ENCODE measurements around the gene SMARCAL1.
A peak's percentile ranks its signal among the peaks of the same experiment; 100 is the strongest.

The SMARCAL1 gene

DNA sequence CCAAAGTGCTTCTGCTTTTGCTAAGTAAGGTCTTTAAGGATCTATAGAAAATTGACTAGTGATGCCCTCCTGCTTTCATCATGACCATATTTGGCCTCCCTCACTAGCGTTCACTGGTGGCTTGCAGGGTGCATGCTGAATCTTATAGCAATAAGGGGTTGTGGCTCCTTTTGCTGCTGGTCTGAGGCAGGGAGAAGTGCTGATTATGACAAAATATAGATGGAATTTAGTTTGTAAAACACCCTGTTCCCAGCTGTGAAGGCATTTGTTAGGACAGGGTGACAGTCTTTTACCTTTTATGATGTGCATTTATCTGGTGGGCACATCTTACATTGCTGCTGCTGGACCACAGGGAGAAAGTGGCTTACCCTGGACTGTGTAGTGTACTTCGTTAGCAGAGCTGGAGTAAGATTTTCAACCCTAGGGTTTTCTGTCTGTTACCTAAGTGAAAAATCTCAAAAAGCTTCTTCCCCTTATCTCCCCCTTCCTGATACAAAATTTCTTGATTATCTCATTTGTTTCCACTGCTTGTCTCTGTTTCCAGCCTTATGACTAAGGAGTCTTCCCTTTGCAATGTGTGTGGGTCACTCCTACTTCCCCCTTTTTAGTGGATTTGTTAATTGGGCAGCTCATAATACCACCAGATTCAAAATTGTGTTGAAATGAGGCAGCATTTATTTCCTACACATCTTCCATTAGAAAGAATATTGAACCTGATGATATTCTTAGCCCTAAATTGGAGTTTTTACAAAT is 65.2 kb downstream of the SMARCAL1 start:
- no peak for DNase-seq

DNA sequence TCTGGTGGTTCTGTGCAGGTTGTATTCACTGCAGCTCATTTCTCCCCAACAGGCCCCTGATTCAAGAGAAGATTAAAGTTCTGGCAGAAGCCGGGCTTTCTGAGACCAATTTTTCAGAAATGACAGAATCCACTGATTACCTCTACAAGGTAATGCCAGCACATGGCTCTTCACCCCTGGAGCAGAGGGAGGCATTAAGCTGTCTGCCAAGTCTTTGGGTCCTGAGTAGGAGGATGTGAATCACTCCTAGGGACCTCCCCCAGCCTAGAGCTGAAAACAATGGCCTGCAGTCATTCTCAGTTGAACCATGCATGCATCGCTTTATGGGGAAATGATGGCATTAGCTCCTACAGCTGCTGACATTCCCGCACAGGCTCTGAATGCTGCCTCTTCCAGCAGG is 65.9 kb downstream of the SMARCAL1 start:
- peak; percentile 30 for DNase-seq

DNA sequence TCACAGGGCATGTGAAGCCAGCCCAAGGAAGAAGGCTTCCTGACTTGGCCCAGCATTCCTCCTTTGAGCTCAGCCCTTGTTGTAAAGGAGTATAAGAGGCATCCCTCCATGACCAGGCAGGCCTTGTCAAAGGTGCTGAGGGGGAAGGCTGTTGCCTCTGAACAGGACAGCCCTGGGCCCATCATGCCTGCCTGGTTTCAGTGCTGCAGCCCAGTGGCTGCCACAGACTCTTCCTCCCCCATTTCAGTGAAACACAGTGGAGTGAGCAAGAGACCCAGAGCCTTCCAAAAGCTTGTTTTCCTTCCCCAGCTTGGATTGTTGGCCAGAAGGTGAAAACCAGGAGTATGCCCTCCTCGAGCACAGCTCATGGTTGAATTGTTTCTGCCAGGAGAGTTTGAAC is 66.5 kb downstream of the SMARCAL1 start:
- DNase-seq: no peak

DNA sequence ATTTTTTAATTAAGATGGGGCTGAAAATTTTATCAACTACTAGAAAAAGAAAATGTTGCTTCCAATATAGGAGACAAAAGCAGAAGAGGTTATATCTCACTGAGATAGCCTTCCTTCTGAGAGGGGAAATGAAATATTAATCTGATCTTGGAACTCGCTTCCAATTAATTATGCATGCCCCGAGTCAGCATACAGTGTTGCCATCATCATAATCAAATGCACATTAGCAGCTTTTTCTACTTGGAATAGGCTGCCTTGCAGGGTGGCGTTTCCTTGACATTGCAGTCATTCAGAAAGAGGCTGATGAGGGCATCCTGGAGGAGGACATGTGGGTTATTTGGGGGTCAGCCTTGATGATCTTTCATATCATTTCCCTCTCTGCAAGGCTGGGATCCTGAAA is 67.9 kb downstream of the SMARCAL1 start:
- no peak for DNase-seq

DNA sequence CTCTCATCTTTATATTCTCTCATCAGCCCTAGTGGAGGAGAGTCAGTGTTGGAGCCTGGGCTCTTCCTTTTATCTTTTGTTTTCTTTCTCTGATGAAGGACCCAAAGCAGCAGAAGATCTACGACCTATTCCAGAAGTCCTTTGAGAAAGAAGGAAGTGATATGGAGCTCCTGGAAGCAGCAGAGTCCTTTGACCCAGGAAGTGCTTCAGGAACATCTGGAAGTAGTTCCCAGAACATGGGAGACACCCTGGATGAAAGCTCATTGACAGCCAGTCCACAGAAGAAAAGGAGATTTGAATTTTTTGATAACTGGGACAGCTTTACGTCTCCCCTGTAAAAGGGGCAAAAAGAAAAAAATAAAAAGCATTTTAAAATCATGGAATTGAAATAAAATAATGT is 70.4 kb downstream of the SMARCAL1 start:
- DNase-seq: no peak

DNA sequence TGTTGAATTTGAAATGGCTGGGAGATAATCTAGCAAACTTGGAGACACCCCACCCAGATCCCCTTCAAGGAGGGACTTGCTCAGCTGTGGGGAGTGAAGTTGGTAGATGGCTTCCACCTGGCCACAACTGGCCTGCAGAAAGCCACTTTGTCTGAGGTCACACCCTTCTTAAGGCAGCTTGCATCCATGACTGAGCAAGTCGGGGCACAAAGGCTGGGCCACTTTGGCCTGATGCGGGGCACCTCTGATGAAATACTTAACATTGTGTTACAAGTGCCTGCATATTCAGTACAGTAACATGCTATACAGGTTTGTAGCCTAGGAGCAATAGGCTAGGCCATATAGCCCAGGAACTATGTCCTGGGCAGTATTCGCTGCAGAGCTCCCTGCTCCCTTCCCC is 73.0 kb downstream of the SMARCAL1 start:
- DNase-seq: no peak

DNA sequence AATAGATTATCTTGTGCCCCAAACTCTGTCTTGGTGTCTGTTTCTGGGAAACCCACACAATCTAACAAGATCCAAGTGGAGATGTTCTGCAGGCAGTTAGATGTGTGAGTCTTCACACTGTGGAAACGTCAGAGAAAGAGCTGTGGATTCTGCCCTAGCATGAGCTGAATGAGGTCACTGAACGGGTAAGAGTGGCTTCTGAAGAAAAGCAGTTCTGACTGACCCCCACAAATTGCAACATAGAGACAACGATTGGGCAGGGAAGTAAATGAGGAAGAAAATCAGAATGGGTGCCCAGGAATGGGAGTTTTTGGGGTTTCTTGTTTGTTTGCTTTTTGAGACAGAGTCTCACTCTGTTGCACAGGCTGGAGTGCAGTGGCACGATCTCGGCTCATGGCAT is 73.5 kb downstream of the SMARCAL1 start:
- no peak for DNase-seq

DNA sequence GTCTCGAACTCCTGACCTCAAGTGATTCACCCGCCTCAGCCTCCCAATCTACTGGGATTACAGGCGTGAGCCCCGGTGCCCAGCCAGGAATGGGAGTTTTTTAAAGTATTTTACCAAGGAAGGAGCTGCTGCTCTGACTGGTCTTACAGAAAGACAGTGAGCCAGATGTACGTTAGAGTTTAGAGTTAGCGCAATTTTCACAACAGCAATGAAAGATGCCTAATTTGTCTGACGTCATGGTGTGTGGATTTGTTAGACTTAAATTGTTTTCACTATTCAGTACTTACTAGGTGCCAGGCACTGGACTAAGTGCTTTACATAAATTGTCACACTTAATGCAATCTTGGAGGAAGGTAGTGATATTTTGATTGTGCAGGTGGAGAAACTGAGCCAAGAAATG is 74.0 kb downstream of the SMARCAL1 start:
- no peak for DNase-seq

DNA sequence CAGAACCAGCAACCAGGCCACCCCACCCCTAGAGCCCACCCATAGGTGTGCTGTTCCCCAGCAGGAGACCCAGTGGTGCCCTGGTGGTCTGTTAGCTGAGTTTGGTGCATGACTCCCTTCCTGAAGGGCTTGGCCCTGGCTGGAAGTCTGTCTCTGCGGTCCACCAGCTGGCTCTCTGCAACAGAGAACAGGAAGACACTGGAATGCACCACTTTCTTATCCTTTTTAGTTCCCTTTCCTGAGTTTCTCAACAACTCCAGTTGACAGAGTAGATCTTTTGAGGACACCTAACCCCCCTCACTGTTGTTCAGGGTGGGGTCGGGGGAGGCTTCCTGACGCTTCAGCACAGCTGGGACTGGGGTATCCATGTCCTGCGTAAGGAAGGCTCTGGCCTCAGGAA is 74.4 kb downstream of the SMARCAL1 start:
- no peak for DNase-seq

DNA sequence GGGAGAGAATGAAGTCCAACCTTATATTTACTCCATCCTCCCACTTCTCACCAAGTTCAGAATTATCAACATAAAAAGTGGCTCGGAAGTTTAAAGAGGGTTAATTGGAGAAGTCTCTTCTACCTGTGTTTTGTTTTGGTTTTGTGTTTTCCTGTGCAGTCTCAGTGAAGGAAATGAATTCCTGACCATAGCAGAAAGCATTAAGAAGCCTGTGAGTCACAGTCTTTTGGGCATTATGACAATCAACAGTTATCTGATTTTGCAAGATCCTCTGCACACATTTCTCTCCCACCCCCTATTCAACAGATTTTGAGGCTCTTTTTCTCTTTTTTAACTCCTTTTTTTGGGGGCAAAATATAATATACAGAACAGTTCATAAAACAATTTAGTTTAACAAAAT is 77.8 kb downstream of the SMARCAL1 start:
- no peak for DNase-seq

DNA sequence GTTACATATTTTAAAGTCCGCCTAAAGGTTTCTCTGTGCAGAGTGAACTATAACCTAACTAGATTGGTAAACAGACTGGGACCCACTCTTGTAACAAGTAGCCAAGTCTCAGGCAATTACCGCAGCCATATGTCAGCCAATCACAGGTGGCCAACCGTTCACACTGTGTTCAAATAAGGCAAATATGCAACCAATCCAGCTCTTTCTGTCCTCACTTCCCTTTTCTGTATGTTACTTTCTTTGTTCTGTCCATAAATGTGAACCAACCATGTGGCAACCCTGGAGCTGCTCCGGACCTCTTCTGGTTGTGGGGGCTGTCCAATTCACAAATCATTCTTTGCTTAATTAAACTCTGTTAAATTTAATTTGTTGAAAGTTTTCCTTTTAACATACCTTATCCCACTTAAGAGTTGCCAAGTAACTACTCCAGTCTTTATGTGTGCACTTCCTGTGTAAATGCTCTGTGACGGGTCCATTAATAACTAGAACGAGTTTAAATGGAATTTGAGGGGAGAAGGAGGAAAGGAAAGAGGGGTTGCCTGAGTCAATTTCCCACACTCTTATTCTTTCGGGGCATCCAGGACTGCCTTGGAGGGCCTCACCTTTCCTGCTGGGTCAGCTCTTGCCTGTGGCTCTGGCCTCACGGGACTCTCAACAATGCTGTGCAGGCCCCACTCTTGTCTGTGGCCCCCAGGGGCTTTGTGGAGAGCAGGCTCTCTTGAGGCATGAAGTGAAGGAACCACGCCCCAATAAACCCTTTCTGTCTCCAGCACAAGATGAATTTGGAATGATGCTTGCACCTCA is 79.7 kb downstream of the SMARCAL1 start:
- no peak for DNase-seq

DNA sequence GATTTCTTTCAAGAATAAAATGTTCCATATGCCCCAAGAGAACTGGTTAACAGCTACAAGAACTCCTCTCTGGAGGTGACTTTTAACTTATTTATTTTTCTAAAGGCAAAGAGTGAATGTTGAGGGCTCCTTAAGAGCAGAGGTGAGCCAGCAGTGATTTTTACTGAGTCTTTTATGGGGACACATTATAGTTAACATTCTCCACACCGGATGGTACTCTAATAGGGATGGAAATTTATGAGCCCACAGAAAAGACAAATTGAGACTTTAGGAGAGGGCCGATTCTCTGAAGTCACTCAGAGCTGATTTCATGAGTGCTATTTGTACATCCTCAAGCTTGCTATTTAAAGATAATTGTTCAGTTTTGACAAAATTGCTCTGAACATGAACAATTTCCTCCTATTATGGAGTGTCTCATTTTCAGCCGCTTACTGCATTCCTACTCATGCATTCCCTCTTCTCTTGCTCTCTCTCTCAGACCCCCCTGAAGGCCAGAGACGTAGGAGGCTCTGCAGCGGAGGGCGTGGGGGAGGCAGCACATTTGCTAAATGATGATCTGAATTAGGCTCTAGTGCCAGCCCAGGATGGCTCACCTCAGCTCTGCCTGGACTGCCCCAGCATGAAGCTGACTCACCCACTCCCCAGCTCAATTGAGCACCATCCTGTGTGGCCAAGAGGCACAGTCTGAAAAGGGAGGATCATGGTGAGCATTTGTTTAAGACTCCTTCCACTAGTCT is 80.5 kb downstream of the SMARCAL1 start:
- no peak for DNase-seq

DNA sequence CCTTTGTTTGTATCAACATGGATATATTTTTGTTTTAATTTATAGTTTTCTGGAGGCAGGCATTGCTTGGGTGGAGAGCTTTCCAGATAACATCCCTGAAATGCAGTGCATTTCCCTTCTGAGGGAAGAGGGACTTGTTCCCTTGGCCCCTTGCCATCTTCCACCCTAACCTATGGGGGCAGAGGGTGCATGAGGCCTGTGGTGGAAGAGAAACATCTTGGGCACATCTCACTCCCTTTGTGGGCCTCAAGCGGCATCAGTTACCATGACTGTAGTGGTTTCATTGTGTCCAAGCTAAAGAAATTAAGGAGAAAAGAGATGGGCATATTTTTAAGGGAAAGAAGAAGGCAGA is 81.0 kb downstream of the SMARCAL1 start:
- no peak for DNase-seq

DNA sequence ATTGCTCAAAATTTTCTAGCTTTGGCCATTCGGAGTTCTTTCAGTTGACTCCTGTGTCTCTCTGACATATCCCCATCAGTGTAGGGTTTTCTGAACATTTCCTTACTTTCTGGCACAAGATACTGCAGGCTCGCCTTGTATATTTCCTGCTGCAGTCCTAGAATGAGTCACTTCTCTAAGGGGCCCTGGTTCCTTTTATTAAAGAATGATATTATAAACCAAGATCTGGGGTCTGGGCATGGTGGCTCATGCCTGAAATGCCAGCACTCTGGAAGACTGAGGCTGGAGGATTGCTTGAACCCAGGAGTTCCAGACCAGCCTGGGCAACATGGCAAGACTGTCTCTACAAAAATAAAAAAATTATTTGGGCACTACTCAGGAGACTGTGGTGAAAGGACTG is 83.4 kb downstream of the SMARCAL1 start:
- DNase-seq: no peak

DNA sequence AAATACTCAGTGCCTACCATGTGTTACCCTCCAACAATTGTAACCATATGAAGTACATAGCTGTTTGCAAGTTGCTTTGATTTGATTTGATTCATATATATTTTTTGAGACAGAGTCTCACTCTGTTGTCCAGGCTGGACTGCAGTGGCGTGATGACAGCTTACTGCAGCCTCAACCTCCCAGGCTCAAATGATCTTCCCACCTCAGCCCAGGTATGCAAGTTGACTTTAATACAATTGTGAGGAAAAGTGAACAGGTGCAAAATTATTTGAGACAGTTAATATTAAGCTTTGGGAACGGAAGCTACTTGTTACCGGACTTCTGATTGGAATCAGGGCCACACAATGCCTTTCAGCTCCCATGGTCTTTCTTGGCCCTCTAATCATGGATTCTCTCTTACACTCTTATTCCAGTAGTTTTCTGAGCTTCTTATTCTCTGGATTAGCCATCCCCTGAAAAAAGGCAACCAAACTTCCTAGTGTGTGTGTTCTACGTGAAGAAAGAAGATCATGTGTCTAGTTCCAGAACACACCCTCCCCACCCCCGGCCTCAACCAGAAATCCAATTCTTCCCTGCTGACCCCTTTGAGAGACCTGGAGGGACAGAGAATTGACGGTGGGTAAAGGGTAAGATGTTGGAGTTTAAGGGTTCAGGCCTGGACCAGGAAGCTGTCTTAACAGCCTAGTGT is 85.2 kb downstream of the SMARCAL1 start:
- DNase-seq: no peak

DNA sequence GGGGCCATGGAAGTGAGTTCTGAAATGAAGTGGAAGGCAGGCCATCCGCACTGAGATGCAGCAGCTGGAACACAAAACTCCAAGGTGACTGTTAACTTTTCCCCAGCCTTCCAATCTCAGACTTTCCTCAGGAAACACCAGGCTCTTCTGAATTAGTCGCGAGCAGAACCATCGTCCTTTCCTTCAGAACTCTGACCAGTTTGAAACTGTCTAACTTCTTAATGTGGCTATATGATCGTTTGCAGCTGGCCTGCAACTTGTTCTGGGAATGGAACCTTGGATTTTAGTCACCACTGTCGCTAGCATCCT is 85.7 kb downstream of the SMARCAL1 start:
- DNase-seq: no peak

DNA sequence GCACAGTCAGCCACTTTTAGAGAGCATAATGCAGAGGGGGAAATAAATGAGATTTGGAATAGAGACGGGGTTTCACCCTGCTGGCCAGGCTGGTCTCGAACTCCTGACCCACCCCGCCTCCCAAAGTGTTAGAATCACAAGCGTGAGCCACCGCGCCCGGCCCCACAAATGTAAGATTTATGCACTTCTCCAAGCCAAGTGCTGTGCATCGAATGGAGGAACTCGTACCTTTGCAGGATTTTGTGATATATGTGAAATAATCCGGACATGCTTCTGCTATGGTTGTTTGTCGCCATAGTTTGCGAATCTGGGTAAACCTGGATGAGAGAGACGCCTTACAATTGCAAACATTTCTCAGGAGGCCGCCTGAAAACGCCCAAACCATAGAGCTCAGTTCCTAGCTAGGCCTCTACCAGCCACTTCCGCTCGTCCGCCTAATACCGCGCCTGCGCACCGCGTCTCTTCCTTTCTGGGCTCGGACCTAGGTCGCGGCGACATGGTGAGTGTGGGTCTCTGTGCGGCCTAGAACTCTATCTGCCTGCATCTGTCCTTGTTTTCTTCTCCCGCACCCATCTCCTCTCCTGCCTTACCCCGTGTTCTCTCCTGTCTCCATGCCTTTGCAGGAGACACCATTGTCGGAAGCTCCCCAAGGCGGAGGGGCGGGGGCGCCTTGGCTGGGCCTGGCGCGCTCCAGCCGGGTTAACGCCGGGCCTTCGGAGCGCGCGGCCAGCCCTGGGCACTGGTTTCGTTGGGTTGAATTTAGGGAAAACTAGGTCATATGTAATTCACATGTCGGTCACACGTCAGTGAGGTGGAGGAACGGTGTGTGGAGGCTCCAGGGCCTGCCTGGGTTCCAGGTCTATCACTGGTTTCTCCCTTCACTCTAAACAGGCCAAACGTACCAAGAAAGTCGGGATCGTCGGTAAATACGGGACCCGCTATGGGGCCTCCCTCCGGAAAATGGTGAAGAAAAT is 86.4 kb downstream of the SMARCAL1 start, which contains the start of gene RPL37A:
RPL37A (plus strand) TSS at position 466 of the 974 bp plus-strand sequence; CDS start at position 497, 31 bp downstream.
- DNase-seq: peak; percentile 91

DNA sequence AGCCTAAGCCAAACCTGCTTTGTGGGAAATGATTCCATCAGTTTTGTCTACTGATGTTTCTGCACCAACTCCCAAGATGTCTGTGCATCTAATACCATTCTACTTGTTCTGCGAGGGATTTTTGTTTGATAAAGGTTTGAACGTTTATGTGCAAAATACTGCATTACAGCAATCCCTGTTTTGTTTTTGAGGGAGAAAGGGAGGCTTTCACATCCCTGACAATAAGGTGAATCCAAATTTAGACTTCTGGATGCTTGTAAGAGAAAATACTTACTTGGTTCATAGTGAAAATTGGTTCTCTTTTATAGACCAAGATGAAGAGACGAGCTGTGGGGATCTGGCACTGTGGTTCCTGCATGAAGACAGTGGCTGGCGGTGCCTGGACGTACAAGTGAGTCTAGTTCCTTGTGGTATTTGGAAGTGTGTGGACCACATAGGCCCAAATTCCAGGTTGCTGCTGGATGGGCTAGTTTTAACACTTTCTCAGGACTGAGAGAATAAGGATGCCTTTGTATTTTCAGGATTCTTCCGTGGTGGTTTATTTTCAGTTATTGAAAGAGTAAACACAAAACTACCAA is 87.4 kb downstream of the SMARCAL1 start:
- peak; percentile 46 for DNase-seq

DNA sequence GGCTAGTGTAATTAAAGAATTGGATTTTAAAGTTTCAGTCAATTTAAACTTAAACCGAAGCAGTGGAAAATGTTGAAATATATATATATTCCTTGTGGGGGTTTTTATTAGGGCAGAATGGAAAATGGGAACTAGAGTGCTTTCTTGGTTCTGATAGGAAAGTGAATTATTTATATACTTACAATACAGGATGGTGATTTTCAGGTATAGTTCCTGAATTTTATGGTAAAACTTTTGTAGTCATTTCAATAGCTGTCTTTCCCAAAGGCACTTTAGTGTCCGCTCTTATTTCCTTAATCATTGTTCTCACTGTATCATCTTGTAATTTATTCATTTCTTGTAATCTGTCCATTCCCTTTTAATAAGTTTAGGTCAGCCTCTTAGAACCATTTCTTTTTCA is 88.3 kb downstream of the SMARCAL1 start:
- no peak for DNase-seq

DNA sequence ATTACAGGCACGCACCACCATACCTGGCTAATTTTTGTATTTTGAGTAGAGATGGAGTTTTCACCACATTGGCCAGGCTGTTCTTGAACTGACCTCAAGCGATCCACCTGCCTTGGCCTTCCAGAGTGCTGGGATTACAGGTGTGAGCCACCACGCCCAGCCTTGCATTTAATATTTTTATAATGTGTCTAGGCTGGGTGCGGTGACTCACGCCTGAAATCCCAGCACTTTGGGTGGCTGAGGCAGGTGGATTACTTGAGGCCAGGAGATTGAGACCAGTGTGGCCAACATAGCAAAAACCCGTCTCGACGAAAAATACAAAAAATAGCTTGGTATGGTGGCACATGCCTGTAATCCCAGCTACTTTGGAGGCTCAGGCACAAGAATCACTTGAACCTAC is 89.6 kb downstream of the SMARCAL1 start:
- DNase-seq: peak; percentile 26

DNA sequence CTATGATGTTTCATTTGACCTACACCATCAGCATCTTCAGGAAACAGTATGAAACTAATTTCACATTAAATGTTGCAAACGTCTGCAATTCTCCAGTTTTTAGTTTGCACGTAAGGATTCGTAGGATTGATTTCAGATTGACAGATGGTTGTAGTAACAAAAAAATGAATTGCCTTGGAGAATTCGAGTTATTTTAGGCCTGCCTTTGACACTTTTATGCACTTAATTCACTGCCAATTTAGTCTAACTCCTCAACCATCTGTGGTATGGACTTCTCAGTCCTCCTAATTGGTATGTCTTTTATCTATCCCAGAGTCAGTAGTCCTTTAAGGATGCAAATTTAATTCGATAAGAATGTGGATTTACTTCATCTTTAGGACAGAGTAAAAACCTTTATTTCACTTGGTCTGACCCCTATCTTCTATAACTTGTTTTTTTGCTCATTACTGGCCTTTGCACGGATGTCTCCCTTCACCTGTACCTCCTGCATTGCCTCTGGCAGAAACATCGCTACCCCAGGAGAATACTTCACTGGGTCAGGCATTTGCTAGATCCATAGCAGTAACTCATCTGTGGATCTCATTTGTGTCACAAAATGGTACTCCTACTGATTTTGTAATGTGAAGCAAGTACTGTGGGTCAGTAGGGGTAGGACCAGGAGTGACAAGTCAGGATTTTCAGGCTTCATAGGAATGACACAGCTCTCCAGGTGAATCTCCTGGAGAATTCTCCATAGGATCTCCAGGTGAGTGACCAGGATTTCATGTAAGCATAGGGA is 90.3 kb downstream of the SMARCAL1 start:
- DNase-seq: no peak
